ENCODE results near the gene VPS8.
"Not testable (repeated sequence)": the region's sequence is repeated elsewhere in the genome, so short reads cannot be mapped to it uniquely, and the experiment has no call there.

The VPS8 gene

DNA sequence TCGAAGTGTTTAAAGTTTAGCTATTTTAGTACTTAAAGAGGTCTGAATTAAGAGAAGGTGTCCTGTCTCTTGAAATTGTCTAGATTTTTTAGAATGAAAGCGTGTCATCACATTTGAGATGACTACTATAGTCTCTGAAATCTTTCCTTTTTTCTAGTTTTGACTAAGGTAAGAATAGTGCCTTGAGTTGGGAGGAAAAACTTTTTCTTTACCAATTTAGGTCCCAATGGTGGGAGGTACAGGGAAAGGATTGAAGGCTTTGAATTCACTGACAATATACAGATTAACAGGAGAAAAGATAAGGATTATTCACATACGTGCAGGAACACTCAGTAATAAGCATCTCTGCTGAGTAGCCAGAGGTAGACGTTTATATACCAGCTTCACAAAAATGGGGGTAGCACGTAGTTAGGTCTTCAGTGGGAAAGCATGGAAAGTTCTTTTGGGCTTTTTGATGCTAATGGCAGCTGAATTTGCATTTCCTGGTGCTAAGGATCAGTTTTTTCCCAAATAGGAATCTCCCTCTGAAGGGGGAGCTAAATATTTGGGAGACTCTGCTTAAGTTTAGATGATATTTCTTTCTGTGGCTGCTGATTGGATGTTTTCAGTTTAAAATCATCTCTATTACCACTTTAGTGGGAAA is 88.1 kb downstream of the VPS8 start:
- H3K9me3 ChIP-seq (ENCODE audit: low read length), result peaks cover 9% of the 10 kb centered on the region; the same call in 1 of the 2 replicates
- H3K27me3 ChIP-seq (ENCODE audit: insufficient read depth, low read length), result no peaks in the 10 kb centered on the region
- H3K27ac ChIP-seq (ENCODE audit: low read depth, low read length, poor library complexity, severe bottlenecking), result no peak overlapping the region
- TF ChIP-seq, protein P1, sequence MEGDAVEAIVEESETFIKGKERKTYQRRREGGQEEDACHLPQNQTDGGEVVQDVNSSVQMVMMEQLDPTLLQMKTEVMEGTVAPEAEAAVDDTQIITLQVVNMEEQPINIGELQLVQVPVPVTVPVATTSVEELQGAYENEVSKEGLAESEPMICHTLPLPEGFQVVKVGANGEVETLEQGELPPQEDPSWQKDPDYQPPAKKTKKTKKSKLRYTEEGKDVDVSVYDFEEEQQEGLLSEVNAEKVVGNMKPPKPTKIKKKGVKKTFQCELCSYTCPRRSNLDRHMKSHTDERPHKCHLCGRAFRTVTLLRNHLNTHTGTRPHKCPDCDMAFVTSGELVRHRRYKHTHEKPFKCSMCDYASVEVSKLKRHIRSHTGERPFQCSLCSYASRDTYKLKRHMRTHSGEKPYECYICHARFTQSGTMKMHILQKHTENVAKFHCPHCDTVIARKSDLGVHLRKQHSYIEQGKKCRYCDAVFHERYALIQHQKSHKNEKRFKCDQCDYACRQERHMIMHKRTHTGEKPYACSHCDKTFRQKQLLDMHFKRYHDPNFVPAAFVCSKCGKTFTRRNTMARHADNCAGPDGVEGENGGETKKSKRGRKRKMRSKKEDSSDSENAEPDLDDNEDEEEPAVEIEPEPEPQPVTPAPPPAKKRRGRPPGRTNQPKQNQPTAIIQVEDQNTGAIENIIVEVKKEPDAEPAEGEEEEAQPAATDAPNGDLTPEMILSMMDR (IDR thresholded peaks at IDR 0.05; ENCODE audit: low read length), result no peak
- no peak for TF ChIP-seq EZH2 (IDR thresholded peaks at IDR 0.05; ENCODE audit: borderline replicate concordance, low read length)
- no peak overlapping the region for H3K9ac ChIP-seq (ENCODE audit: low read length)
- H3K79me2 ChIP-seq (ENCODE audit: insufficient read depth, low read length), result no peaks in the 10 kb centered on the region
- H3K4me1 ChIP-seq (ENCODE audit: insufficient read depth, low read length, severe bottlenecking), result no peaks in the 10 kb centered on the region
- no peaks in the 10 kb centered on the region for H4K20me1 ChIP-seq (ENCODE audit: insufficient read depth, low read length)
- no peak overlapping the region for H2AFZ ChIP-seq (ENCODE audit: low read length)
- H3F3A ChIP-seq (ENCODE audit: insufficient read depth, low read length), result no peaks in the 10 kb centered on the region
- H3K9me2 ChIP-seq (ENCODE audit: low read depth, low read length), result no peaks in the 10 kb centered on the region
- no peak overlapping the region for H3K4me2 ChIP-seq (ENCODE audit: low read length)
- H3K36me3 ChIP-seq (ENCODE audit: insufficient read depth, low read length), result peaks cover 18% of the 10 kb centered on the region
- no peak overlapping the region for H3K4me3 ChIP-seq (ENCODE audit: low read depth, low read length, poor library complexity, severe bottlenecking)

DNA sequence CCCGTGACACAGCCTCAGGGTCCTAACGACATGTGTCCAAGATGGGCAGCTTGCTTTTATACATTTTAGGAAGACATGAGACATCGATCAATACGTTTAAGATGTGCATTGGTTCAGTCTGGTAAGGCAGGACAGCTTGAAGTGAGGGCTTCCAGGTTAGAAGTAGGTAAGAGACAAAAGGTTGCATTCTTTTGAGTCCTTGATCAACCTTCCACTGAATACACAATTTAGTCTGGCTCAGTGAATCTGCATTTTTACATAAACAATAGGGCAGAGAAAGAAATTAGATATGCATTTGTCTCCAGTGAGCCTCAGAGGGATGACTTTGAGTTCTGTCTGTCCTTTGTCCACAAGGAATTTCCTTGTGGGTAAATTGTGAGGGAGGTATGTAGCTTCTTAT is 95.1 kb downstream of the VPS8 start:
- not testable (repeated sequence) for H2AFZ ChIP-seq (ENCODE audit: low read length); H3K27ac ChIP-seq (ENCODE audit: low read depth, low read length, poor library complexity, severe bottlenecking); H3K9me2 ChIP-seq (ENCODE audit: low read depth, low read length); H3K9ac ChIP-seq (ENCODE audit: low read length); H3F3A ChIP-seq (ENCODE audit: insufficient read depth, low read length); H3K4me2 ChIP-seq (ENCODE audit: low read length); H3K79me2 ChIP-seq (ENCODE audit: insufficient read depth, low read length); H3K27me3 ChIP-seq (ENCODE audit: insufficient read depth, low read length); H3K4me1 ChIP-seq (ENCODE audit: insufficient read depth, low read length, severe bottlenecking); H4K20me1 ChIP-seq (ENCODE audit: insufficient read depth, low read length); H3K4me3 ChIP-seq (ENCODE audit: low read depth, low read length, poor library complexity, severe bottlenecking)
- peaks cover 15% of the 10 kb centered on the region for H3K36me3 ChIP-seq (ENCODE audit: insufficient read depth, low read length)
- H3K9me3 ChIP-seq (ENCODE audit: low read length), result peaks cover 13% of the 10 kb centered on the region; the same call in 1 of the 2 replicates

DNA sequence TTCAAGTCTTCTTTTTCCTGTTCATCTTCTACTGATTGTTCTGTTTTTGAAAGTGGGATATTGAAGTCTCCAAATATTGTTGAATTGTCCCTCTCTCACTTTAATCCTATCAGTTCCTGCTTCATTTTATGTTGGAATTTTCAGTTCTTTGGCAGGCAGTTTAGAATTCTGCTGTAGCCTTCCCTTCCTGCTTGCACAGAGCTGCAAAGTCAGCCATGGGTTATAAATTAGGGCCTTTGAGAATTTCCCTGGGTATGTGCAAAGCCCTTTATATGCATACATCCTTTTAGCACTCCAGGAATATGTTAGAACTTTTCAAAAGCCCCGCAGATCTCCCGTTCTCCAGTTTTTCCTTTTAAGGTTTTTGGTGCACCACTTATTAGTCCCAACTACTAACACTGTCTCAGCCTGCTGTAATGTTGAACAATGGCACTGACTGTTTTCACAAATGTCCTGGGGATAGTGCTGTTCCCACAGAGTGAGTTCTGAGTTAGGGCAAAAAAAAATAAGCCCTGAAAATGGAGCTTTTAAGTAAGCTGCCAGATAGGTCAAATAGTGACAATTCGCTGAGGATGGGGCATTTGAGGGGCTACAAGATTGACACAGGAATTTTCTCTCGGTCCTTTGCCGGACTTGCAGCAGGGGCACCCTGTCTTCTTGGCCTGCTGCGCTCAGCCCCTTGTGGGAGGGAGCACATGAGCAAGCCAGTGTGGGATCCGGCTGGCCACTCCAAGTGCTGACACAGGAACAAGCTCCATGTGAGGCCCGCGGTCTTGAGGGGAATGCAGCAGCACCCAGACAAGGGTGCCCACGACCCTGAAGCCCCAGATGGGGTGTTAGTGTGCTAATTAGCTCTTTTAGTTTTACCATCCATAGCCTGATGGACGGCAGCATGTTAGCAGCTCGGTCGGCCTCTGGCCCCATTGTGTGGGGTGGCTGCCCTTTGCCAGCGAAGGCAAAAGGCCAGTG is 96.0 kb downstream of the VPS8 start:
- Histone ChIP-seq H3K9me3 (ENCODE audit: low read length) (peaks cover 13% of the 10 kb centered on the region; the same call in 1 of the 2 replicates), H3K4me1 (ENCODE audit: insufficient read depth, low read length, severe bottlenecking) (no peaks in the 10 kb centered on the region), H3K79me2 (ENCODE audit: insufficient read depth, low read length) (no peaks in the 10 kb centered on the region), H4K20me1 (ENCODE audit: insufficient read depth, low read length) (no peaks in the 10 kb centered on the region), H3K9ac (ENCODE audit: low read length) (no peak overlapping the region), H3K27ac (ENCODE audit: low read depth, low read length, poor library complexity, severe bottlenecking) (no peak overlapping the region), H2AFZ (ENCODE audit: low read length) (no peak overlapping the region), H3K36me3 (ENCODE audit: insufficient read depth, low read length) (peaks cover 15% of the 10 kb centered on the region), H3F3A (ENCODE audit: insufficient read depth, low read length) (no peaks in the 10 kb centered on the region), H3K4me2 (ENCODE audit: low read length) (no peak overlapping the region), H3K9me2 (ENCODE audit: low read depth, low read length) (no peaks in the 10 kb centered on the region), H3K27me3 (ENCODE audit: insufficient read depth, low read length) (no peaks in the 10 kb centered on the region), H3K4me3 (ENCODE audit: low read depth, low read length, poor library complexity, severe bottlenecking) (no peak overlapping the region)
- no peak for TF ChIP-seq EZH2 (IDR thresholded peaks at IDR 0.05; ENCODE audit: borderline replicate concordance, low read length)
- TF ChIP-seq, protein P1 (IDR thresholded peaks at IDR 0.05; ENCODE audit: low read length), result no peak

Measured in OCI-LY1 (cell line).